CD1c-positive myeloid dendritic cell (primary cell): ENCODE data around the gene IZUMO4.

Experiments
- DNase-seq: peaks from one replicate; pipeline ENCODE4 v3.0.0-alpha.2; 2016; ENCODE audit errors: extremely low spot score

The IZUMO4 gene

GRCh38 chr19:2059422-2060201 lies 37.1 kb upstream of the IZUMO4 start:
- DNase-seq = no peak

- DNase-seq = peak; percentile 48
Measured at GRCh38 chr19:2060884-2061494, 35.7 kb upstream of the IZUMO4 start.

DNA sequence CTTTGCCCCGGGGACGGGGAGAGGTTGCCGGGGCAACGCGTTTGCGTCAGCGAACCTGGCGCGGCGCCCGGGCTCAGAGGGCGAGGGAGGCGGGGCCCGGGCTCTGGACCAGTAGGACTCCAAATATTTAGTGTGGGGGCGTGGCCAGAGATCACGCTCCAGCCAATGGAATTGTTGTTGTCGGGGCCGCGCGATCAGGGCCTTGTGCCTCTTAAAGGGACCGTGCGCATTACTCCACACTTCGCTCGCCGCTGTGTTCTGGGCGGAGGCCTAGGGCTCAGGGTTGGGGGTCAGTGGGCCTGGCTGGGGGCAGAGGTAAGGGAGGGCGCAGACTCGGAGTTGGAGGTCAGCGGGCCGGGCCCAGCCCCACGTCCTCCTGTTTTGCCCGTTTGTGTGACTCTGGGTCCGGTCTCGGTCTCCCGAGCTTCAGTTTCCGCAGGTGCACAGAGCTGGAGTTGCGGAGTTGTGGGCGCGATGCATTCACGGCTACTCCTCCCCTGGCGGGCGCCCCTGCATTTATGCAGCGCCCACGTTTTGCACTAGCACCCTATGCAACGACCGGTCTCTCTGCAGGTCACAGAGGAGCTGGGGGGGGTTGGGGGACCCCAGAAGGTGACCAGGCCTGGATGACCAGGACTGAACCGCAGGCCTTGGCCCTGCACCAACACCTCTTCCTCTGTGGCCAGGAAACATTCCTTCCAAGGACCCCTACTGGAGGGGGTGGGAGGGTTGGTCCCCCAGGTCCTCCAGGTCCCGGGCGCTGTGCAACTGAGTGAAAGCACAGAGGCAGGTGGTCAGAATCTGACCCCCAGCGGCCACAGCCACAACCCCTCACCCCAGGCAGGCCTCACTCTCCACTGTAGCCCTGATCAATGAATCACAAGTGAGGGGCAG lies 35.0 kb upstream of the IZUMO4 start:
- DNase-seq = peak; percentile 100

- DNase-seq = no peak
Measured at GRCh38 chr19:2062389-2062729, 34.4 kb upstream of the IZUMO4 start.

DNA sequence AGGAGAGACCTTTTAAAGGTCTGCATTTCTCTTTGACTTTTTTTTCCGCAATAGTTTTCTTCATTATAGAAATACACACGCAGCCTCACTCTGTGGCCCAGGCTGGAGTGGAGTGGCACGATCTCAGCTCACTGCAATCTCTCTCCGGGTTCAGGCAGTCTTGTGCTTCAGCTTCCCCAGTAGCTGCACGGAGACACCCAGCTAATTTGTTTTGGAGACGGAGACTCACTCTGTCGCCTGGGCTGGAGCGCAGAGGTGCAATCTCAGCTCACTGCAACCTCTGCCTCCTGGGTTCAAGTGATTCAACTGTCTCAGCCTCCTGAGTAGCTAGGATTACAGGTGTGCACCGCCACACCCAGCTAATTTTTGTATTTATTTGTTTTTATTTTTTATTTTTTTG lies 33.9 kb upstream of the IZUMO4 start:
- DNase-seq = no peak

GRCh38 chr19:2063824-2064223 lies 32.9 kb upstream of the IZUMO4 start:
- no peak for DNase-seq

GRCh38 chr19:2064395-2064787 lies 32.3 kb upstream of the IZUMO4 start:
- no peak for DNase-seq

DNA sequence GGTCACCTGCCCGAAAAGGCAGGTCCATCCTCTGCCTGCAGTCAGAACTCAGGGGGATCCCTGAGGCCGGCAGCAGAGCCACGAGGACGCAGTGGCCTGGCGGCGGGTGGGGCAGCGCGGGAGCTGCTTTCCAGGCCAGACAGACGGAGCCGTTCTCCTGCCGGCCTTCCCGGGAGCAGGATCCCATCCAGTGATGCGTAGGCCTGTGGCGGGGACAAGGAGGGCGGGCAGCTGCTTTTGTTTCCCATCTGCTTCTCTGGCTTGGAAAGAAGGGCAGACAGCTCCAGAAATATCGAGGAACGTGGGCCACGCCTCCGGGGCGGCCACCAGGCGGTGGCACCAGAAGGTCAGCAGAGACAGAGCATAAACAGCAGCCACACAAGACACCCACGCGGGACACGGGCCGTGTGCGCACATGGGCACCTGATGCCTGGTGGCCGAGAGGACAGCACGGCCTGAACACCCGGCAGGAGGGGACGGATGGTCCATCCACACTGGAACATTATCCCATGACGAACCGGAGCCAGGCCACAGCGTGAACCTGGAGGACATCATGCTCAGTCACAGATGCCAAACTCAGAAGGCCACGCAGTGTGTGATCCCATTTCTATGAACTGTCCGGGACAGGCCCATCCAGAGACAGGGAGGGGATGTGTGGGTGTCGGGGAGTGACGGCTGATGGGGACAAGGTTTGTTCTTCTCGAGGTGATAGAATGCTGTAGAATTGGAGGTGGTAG lies 31.8 kb upstream of the IZUMO4 start:
- DNase-seq = no peak

DNA sequence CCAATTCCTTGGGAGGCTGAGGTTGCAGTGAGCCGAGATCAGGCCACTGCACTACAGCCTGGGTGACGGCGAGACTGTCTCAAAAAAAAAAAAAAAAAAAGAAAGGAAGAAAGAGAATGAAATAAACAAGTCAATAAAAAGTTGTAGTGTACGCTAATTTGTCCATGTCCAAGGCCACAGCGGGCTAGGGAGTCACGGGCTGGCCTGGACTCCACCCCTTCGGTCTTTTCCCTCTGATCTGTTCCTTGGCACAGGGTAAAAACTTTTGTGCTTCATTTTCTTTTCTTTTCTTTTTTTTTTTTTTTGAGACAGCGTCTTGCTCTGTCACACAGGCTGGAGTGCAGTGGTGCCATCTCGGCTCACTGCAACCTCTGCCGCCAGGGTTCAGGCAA lies 26.3 kb upstream of the IZUMO4 start:
- DNase-seq = no peak

- no peak for DNase-seq
Measured at GRCh38 chr19:2070986-2071673, 25.6 kb upstream of the IZUMO4 start.

GRCh38 chr19:2072757-2073551 lies 23.8 kb upstream of the IZUMO4 start:
- DNase-seq = no peak

DNA sequence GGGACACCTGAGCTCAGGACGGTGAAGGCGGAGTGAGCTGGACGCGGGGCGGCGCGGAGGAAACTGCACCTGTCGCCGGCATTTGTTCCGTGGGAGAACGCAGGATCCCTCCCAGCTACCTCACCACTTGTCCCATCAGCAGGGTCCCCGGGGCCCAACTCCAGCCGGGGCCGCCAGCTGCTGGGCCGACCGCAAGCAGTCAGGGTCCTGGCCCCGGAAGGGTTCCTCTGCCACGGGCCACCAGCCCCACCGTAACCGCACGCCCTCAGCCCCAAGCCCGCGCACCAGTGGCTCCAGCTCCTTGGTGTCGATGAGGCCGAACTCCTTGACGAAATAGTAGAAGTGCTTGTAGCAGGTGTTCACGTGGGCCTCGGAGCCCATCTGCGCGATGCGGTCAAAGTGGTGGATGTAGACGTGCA lies 20.2 kb upstream of the IZUMO4 start:
- DNase-seq = no peak

DNA sequence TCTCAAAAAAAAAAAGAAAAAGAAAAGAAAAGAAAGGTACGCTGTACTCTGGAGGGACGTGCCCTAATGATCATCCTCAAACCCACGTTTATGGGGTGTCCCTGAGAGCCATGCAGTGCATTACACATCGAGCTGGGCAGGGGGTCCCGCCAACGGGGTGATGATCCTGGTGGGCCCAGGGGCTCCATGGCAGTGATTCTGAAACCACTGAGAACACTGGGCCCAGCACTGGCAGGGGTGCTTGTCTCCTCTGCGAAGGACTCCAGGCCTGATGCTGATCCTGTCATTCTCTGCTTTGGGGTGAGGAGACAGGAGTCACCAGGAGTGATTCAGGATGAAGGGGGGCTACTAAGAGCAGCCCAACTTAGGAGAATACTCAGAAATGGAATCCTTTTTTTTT lies 19.3 kb upstream of the IZUMO4 start:
- no peak for DNase-seq

GRCh38 chr19:2077833-2078619 lies 18.7 kb upstream of the IZUMO4 start:
- DNase-seq = no peak

DNA sequence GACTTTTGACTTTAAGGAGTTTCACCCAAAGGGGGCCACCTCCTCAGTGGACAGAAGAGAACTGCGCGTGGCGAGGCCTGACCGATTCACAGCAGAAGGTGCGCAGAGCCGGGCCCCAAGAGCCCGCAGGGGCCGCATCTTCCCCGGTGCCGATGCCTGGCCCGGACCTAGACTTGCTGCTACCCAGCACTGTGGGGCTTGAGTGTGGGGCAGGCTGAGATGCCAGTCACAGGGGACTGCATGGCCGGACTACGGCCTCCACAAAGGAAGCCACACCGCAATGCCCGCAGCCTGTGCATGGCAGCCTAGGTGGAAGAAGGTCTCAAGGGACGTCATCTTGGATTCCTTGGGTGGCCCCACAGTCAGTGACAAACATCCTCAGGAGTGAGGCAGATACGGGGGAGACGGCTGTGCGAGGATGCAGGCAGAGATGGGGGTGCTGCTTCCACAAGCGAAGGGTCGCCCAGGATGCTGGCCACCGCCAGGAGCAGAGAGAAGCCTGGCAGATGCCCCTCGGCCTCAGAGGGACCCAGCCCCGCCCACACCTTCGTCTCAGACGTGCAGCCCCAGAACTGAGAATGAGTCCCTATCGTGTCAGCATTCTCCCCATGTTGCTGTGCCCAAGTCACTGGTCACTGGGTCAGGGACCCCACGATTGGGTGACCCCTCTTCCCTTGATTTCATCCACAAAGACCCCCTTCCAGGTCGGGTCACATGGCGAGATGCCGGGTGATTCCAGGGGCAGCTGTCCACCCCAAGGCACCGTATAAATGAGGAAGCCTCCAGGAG lies 17.4 kb upstream of the IZUMO4 start:
- DNase-seq = no peak

DNA sequence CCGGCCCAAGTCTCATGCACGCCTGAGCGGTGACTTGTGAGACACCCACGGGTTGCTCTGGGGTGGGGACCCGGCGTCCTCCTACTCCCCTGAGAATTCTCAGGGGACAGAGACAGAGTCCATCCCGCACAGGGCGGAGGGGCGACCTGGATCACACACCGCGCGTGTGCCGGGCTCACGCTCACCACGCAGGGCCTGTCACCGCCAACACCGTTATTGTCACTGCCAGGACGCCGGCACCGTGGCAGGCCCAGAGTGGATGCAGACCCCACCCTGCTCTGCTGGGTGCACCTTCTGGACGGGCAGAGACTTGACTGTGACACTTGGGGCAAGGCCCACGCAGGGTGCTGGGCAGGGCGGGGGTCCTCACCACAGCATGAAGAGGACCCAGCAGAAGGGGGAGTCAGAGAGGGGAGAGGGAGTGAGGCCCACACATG lies 16.8 kb upstream of the IZUMO4 start:
- peak; percentile 62 for DNase-seq

GRCh38 chr19:2080336-2080988 lies 16.3 kb upstream of the IZUMO4 start:
- no peak for DNase-seq
